K562 (cell line): ENCODE results near the gene XPR1.

Experiments
- ETS1 ChIP-seq: conservative IDR thresholded peaks from 2 replicates; pipeline ENCODE4 v1.6.1; 2011; ENCODE audit warnings: low read depth, mild to moderate bottlenecking, low read length; ENCODE audit not compliant: control insufficient read depth
- FOXK2 ChIP-seq, 2 experiments: fragments of 450-650 bp; IDR thresholded peaks in 1 of 2; conservative IDR thresholded peaks in 1 of 2; 2 replicates each; pipeline ENCODE4 v1.6.1; 2016; ENCODE audit warnings: low read depth in 2 of 2, mild to moderate bottlenecking in 1 of 2
- PCBP1 ChIP-seq: fragments of 200-400 bp; formaldehyde crosslinking; IDR thresholded peaks from 2 replicates; pipeline ENCODE4 v1.6.1; 2018; ENCODE audit warnings: mild to moderate bottlenecking, low read depth, low read length; ENCODE audit not compliant: poor library complexity, severe bottlenecking
- SMARCA4 ChIP-seq: fragments of 450-650 bp; IDR thresholded peaks from 2 replicates; pipeline ENCODE4 v1.6.1; 2016
- TEAD2 ChIP-seq: fragments of 450-650 bp; IDR thresholded peaks from 2 replicates; pipeline ENCODE4 v1.6.1; 2016; ENCODE audit warnings: missing genetic modification characterization, control low read depth, missing compliant biosample characterization
- USF2 ChIP-seq: sonication (generic); formaldehyde crosslinking; IDR thresholded peaks from 2 replicates; pipeline ENCODE4 v1.5.0; 2020; ENCODE audit warnings: missing genetic modification reagents
- ZFP36 ChIP-seq: fragments of 150-350 bp; IDR thresholded peaks from 2 replicates; pipeline ENCODE4 v1.6.1; 2018; ENCODE audit warnings: low read length, low read depth; ENCODE audit not compliant: partially characterized antibody
- ZFX ChIP-seq: sonication (generic); formaldehyde crosslinking; IDR thresholded peaks from 2 replicates; pipeline ENCODE4 v1.8.0; 2022; ENCODE audit warnings: mild to moderate bottlenecking, missing genetic modification reagents, moderate library complexity
- ZNF212 ChIP-seq: fragments of 450-650 bp; formaldehyde crosslinking; IDR thresholded peaks from 2 replicates; pipeline ENCODE4 v1.4.0; 2020; ENCODE audit warnings: mild to moderate bottlenecking
- ZNF282 ChIP-seq: sonication (generic); formaldehyde crosslinking; IDR thresholded peaks from 2 replicates; pipeline ENCODE4 v1.8.1; 2023; ENCODE audit warnings: missing genetic modification reagents
- ZNF395 ChIP-seq: fragments of 200-800 bp; sonication (Bioruptor generic); IDR thresholded peaks from 2 replicates; pipeline ENCODE4 v1.6.1; 2017; ENCODE audit warnings: missing genetic modification characterization, missing compliant biosample characterization
- ZNF398 ChIP-seq: fragments of 250-450 bp; sonication (Bioruptor Pico); IDR thresholded peaks from 2 replicates; pipeline ENCODE4 v1.8.0; 2021; ENCODE audit warnings: moderate library complexity, mild to moderate bottlenecking, inconsistent platforms
- TF ChIP-seq, protein P1 (sequence below), 3 experiments: IDR thresholded peaks in 2 of 3; conservative IDR thresholded peaks in 1 of 3; 2 replicates each; pipeline ENCODE4 v1.5.1; 2011 to 2012; ENCODE audit warnings: low read length in 3 of 3, mild to moderate bottlenecking in 3 of 3, control low read depth in 2 of 3, improper control_type of control experiment in 1 of 3, inconsistent platforms in 1 of 3, low read depth in 1 of 3, mixed read lengths in 1 of 3, moderate library complexity in 1 of 3; ENCODE audit not compliant: insufficient read depth in 2 of 3

GRCh38 chr1:180597520-180597919, 34.3 kb upstream of the XPR1 start:
- TF ChIP-seq TEAD2 (tag) = no peak
- TF ChIP-seq SMARCA4 = no peak
- no peak for TF ChIP-seq ZNF212 (CRISPR knock-in tag)
- TF ChIP-seq ZNF282 = no peak
- TF ChIP-seq ETS1 = no peak
- TF ChIP-seq ZNF395 (CRISPR knock-in tag) = no peak
- TF ChIP-seq ZFP36 = no peak
- no peak for TF ChIP-seq FOXK2 (conservative IDR thresholded peaks at IDR 0.05 in 1 of 2, IDR thresholded peaks at IDR 0.05 in 1 of 2; ENCODE audit: low read depth in 2 of 2)
- TF ChIP-seq ZNF398 (CRISPR knock-in tag) = no peak
- no peak for TF ChIP-seq ZFX
- no peak for TF ChIP-seq USF2 (CRISPR knock-in tag)
- no peak for TF ChIP-seq PCBP1
- TF ChIP-seq, protein P1, sequence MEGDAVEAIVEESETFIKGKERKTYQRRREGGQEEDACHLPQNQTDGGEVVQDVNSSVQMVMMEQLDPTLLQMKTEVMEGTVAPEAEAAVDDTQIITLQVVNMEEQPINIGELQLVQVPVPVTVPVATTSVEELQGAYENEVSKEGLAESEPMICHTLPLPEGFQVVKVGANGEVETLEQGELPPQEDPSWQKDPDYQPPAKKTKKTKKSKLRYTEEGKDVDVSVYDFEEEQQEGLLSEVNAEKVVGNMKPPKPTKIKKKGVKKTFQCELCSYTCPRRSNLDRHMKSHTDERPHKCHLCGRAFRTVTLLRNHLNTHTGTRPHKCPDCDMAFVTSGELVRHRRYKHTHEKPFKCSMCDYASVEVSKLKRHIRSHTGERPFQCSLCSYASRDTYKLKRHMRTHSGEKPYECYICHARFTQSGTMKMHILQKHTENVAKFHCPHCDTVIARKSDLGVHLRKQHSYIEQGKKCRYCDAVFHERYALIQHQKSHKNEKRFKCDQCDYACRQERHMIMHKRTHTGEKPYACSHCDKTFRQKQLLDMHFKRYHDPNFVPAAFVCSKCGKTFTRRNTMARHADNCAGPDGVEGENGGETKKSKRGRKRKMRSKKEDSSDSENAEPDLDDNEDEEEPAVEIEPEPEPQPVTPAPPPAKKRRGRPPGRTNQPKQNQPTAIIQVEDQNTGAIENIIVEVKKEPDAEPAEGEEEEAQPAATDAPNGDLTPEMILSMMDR (IDR thresholded peaks at IDR 0.05 in 2 of 3, conservative IDR thresholded peaks at IDR 0.05 in 1 of 3; ENCODE audit: insufficient read depth in 2 of 3, low read depth in 1 of 3, low read length in 3 of 3) = no peak
